ENCODE results near the gene CAST. TPM values are rescaled to one million over a fixed set of nuclear protein-coding genes. Genes with fewer than 3 reads are reported as not detected.

CAST gene
- polyA plus RNA-seq, 1 experiment: 191 TPM

DNA sequence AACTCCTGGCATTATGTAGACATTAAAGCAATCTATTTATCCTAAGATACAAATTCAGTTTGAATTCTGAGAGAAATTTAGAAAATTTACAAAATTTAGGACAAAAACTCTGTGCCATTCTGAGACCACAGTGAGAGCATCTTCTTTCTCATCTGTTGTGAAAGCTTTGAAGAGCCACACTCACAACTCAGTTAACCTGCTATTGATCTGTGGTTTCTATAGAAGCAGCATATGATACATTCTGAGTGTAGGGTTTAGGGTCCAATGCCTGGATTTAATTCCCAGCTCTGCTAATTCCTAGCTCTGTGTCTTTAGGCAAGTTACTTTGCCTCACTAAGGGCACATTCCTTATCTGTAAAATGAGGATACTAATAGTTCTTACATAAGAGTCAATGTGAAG, 21.6 kb downstream of the CAST start:
- Histone ChIP-seq H3K27me3 (ENCODE audit: control insufficient read depth, insufficient read depth, low read length) (no peaks in the 10 kb centered on the region), H3K27ac (ENCODE audit: low read depth, low read length) (no peak overlapping the region), H3K9me3 (ENCODE audit: control insufficient read depth, insufficient read depth, low read length) (no peaks in the 10 kb centered on the region), H3K4me3 (ENCODE audit: low read depth, low read length) (no peak overlapping the region)
- TF ChIP-seq CTCF (IDR thresholded peaks at IDR 0.05; ENCODE audit: low read depth, low read length): no peak
- POLR2A ChIA-PET: interaction anchor here (0.9 kb wide), 1 partner anchor 22 kb away, joined by 3 read pairs; the partner anchor contains the start of gene CAST
- CTCF ChIA-PET: interaction anchor here (1.9 kb wide), 1 partner anchor 339 kb away, joined by 4 read pairs; no protein-coding TSS in a partner anchor
- DNase-seq (ENCODE audit: low read depth, low spot score): no peak

DNA sequence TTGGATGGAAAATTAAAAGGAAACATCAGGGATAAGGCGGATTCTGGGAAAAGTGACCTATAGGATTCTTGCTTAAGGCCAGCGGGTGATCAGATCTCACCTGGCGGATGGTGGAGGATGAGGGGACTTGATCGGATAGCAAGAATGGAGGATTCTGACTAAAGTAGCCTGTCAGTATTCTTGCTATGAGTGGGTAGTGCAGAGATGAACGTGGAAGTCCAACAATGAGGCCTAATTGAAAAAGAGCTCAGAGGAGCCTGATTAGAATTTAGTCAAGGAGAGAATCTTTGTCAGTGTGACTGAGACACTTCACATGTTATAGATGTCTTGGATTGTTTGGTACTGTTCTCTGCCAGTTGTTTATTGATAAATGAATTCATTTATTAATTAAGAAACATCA, 24.9 kb downstream of the CAST start:
- Histone ChIP-seq H3K27me3 (ENCODE audit: control insufficient read depth, insufficient read depth, low read length) (no peaks in the 10 kb centered on the region), H3K9me3 (ENCODE audit: control insufficient read depth, insufficient read depth, low read length) (no peaks in the 10 kb centered on the region), H3K4me3 (ENCODE audit: low read depth, low read length) (no peak overlapping the region), H3K27ac (ENCODE audit: low read depth, low read length) (no peak overlapping the region)
- ChIA-PET POLR2A (no interaction called here), CTCF (interaction anchor here (0.6 to 6.0 kb wide), 21 partner anchors 10 to 356 kb away, joined by 3 to 69 read pairs (median 4); no protein-coding TSS in a partner anchor)
- no peak for DNase-seq (ENCODE audit: low read depth, low spot score)
- no peak for TF ChIP-seq CTCF (IDR thresholded peaks at IDR 0.05; ENCODE audit: low read depth, low read length)

DNA sequence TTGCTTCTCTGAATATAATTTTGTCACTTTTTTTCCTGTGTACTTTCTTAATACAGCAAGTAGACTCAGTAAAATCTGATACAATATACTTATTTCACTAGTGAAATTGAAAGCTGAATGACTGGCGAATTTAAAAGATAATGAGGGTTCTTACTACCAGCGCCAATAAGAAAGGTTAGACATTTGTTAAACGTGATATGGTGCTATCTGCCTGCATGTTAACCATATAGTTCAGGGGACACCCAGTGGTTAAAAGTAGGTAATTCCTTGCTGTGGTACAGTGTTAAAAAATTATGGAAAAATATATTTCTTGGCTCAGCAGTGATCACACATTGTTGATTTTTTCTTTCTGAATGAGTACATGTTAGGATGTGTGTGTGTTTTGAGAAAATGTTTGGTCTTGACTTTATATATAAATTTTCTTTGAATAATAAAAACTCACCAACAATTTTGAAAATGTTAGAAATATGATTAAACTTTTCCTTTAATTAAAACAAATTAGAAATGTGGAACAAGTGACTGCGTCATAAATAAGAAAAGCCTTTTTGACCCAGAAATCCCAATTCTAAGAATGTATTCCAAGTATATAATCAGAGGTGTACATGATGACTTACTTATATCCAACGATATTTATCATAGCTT, 25.8 kb downstream of the CAST start:
- CTCF ChIA-PET: interaction anchor here (0.6 to 6.0 kb wide), 19 partner anchors 9 to 355 kb away, joined by 3 to 69 read pairs (median 4); no protein-coding TSS in a partner anchor
- no peaks in the 10 kb centered on the region for H3K9me3 ChIP-seq (ENCODE audit: control insufficient read depth, insufficient read depth, low read length)
- POLR2A ChIA-PET: no interaction called here
- no peak overlapping the region for H3K4me3 ChIP-seq (ENCODE audit: low read depth, low read length)
- no peaks in the 10 kb centered on the region for H3K27me3 ChIP-seq (ENCODE audit: control insufficient read depth, insufficient read depth, low read length)
- no peak overlapping the region for H3K27ac ChIP-seq (ENCODE audit: low read depth, low read length)
- TF ChIP-seq CTCF (IDR thresholded peaks at IDR 0.05; ENCODE audit: low read depth, low read length): peak; percentile 77
- no peak for DNase-seq (ENCODE audit: low read depth, low spot score)

DNA sequence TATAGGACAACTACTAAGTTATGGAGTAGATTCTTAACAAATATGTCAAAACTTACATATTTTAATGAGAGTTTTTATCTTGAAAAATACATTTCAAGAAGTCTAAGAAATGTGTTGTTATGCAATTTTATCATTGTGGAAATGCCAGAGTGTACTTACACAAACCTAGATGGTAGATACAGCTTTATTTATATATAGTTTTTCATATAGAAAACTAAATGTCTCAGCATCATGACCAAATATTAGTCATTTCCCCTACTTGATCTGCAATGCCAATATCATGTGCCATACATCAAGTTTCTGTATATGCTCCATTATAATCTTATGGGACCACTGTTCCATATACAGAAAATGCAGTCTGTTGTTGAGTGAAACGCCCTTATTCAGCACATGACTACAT, 28.7 kb downstream of the CAST start:
- Histone ChIP-seq H3K9me3 (ENCODE audit: control insufficient read depth, insufficient read depth, low read length) (no peaks in the 10 kb centered on the region), H3K4me3 (ENCODE audit: low read depth, low read length) (no peak overlapping the region), H3K27ac (ENCODE audit: low read depth, low read length) (no peak overlapping the region), H3K27me3 (ENCODE audit: control insufficient read depth, insufficient read depth, low read length) (no peaks in the 10 kb centered on the region)
- ChIA-PET POLR2A (interaction anchor here (0.8 kb wide), 1 partner anchor 28 kb away, joined by 3 read pairs; the partner anchor contains the start of gene CAST), CTCF (interaction anchor here (1.3 to 6.0 kb wide), 4 partner anchors 10 to 89 kb away, joined by 4 to 69 read pairs (median 6); no protein-coding TSS in a partner anchor)
- no peak for TF ChIP-seq CTCF (IDR thresholded peaks at IDR 0.05; ENCODE audit: low read depth, low read length)
- no peak for DNase-seq (ENCODE audit: low read depth, low spot score)

Data from AG04450 (cell line).